WERI-Rb-1 (cell line): ENCODE data around the gene C10orf67.
"Not testable (repeated sequence)": the region's sequence is repeated elsewhere in the genome, so short reads cannot be mapped to it uniquely, and the experiment has no call there.

Source experiments
- DNase-seq: peaks from one replicate; pipeline ENCODE4 v3.0.0-alpha.2; 2020
- H3K27ac ChIP-seq: fragments of 250-450 bp; sonication (Bioruptor Pico); 2 replicates; pipeline ENCODE4 v1.5.1; 2020; ENCODE audit warnings: mild to moderate bottlenecking, moderate library complexity
- H3K27me3 ChIP-seq: fragments of 250-450 bp; sonication (Bioruptor Pico); 2 replicates; pipeline ENCODE4 v1.5.1; 2021; ENCODE audit warnings: mild to moderate bottlenecking, low read depth, moderate library complexity; ENCODE audit not compliant: insufficient read depth, severe bottlenecking
- H3K36me3 ChIP-seq: fragments of 250-450 bp; sonication (Bioruptor Pico); 2 replicates; pipeline ENCODE4 v1.5.1; 2020; ENCODE audit warnings: mild to moderate bottlenecking, moderate library complexity
- H3K4me3 ChIP-seq: 2 replicates; pipeline ENCODE4 v1.5.1; 2011; ENCODE audit warnings: low read depth, mild to moderate bottlenecking, control low read depth, low read length
- H3K9me3 ChIP-seq: fragments of 250-450 bp; sonication (Bioruptor Pico); 2 replicates; pipeline ENCODE4 v1.5.1; 2021; ENCODE audit warnings: mild to moderate bottlenecking, moderate library complexity; ENCODE audit not compliant: severe bottlenecking
- TF ChIP-seq, protein P1 (sequence below): IDR thresholded peaks from 2 replicates; pipeline ENCODE4 v1.5.1; 2011; ENCODE audit warnings: low read depth, mild to moderate bottlenecking, control low read depth, inconsistent platforms, low read length

The C10orf67 gene

GRCh38 chr10:23314835-23315239, 29.8 kb downstream of the C10orf67 start:
- TF ChIP-seq, protein P1, sequence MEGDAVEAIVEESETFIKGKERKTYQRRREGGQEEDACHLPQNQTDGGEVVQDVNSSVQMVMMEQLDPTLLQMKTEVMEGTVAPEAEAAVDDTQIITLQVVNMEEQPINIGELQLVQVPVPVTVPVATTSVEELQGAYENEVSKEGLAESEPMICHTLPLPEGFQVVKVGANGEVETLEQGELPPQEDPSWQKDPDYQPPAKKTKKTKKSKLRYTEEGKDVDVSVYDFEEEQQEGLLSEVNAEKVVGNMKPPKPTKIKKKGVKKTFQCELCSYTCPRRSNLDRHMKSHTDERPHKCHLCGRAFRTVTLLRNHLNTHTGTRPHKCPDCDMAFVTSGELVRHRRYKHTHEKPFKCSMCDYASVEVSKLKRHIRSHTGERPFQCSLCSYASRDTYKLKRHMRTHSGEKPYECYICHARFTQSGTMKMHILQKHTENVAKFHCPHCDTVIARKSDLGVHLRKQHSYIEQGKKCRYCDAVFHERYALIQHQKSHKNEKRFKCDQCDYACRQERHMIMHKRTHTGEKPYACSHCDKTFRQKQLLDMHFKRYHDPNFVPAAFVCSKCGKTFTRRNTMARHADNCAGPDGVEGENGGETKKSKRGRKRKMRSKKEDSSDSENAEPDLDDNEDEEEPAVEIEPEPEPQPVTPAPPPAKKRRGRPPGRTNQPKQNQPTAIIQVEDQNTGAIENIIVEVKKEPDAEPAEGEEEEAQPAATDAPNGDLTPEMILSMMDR: 0 out of 2 replicates have a peak, but pooled peaks have one; percentile 12
- Histone ChIP-seq H3K4me3 (no peak overlapping the region), H3K9me3 (no peaks in the 10 kb centered on the region), H3K27me3 (no peaks in the 10 kb centered on the region), H3K27ac (no peak overlapping the region), H3K36me3 (no peaks in the 10 kb centered on the region)
- peak; percentile 8 for DNase-seq

GRCh38 chr10:23311034-23311433, 33.6 kb downstream of the C10orf67 start:
- Histone ChIP-seq H3K27me3 (no peaks in the 10 kb centered on the region), H3K9me3 (no peaks in the 10 kb centered on the region), H3K36me3 (no peaks in the 10 kb centered on the region), H3K4me3 (no peak overlapping the region), H3K27ac (no peak overlapping the region)
- TF ChIP-seq, protein P1: no peak
- no peak for DNase-seq

DNA sequence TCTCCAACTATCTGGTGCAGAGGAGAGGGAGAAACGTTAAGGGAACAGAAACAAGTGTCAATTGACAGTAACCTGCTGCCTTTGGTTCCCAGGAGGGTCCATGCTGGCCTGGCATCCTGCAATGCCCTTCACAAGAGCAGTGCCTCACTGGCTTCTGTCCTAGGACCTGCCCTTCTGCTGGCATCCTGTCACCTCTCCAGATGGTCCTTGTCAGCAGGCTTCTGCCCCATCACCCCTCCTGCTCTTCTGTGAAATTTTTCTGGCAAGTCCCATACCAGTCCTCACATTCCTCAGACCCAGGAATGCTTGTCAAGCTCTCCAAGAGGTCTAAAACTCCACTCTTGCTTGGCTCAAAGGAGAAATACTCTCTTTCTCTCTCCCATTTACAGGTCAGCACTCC, 34.2 kb downstream of the C10orf67 start:
- no peaks in the 10 kb centered on the region for H3K36me3 ChIP-seq
- no peak overlapping the region for H3K27ac ChIP-seq
- no peaks in the 10 kb centered on the region for H3K27me3 ChIP-seq
- no peak for DNase-seq
- H3K9me3 ChIP-seq: no peaks in the 10 kb centered on the region
- H3K4me3 ChIP-seq: no peak overlapping the region
- TF ChIP-seq, protein P1: no peak

GRCh38 chr10:23299961-23300360, 44.6 kb downstream of the C10orf67 start:
- not testable (repeated sequence) for H3K36me3 ChIP-seq

DNA sequence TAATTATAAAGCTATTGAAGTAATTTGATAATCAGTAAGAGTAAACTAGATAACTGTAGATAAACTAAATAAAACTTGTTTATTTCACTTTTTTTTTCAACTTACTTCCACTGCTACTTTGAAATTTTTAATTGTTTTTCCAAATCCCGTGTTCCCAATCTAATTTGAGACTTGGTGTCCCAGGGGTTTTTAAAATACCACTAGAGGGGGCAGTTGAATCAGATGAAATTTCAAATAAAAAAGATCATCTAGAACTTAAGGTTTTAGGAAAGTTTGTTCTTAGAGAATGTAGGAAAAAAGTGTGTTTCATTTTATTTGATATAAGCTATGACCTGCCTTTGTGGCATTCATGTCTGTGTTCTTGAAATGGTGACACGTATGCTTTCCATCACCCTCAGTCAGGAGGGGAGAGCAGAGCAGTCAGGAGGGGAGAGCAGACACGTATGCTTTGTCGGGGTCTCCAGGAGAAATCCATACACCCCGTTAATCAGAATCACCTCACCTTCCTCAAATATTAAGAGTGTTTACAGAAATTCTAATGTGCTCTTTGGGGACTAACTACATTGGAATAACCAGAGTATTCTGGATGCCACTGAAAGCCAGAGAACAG, 49.9 kb downstream of the C10orf67 start:
- TF ChIP-seq, protein P1: no peak
- no peaks in the 10 kb centered on the region for H3K36me3 ChIP-seq
- no peaks in the 10 kb centered on the region for H3K9me3 ChIP-seq
- H3K27ac ChIP-seq: no peak overlapping the region
- DNase-seq: no peak
- no peak overlapping the region for H3K4me3 ChIP-seq
- H3K27me3 ChIP-seq: no peaks in the 10 kb centered on the region

More at GRCh38 chr10:23299961-23300360, 44.6 kb downstream of the C10orf67 start:
- not testable (repeated sequence) for H3K27ac ChIP-seq, DNase-seq, H3K4me3 ChIP-seq, H3K27me3 ChIP-seq, H3K9me3 ChIP-seq

DNA sequence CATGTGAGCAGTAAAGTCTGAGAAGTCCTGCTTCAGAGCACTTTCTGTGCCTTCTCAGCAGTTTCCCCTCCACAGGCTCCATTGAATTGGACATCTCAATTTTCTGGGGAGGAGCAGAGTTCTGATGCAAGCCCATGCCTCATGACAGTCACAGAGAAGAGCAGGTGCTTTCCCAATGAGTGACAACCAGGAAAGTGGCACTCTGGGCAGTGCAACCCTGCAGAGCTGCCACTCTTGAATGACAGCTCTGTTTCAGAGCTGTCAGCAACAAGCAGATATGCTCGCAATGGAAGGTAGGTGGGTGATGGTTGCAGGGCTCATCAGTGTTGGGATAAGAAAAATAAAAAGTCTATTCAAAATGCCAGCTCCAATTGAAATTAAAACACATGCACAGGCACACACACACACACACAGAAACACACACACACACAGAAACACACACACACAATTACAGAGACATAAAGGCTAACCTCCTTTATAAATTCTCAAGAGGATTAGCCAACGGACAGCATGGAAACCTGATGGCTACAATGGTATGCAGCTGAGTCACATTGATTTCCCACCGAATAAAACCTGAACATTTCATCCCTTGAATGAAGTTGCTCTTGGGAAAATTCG, 50.5 kb downstream of the C10orf67 start:
- no peaks in the 10 kb centered on the region for H3K9me3 ChIP-seq

More for the DNA sequence above, 50.5 kb downstream of the C10orf67 start:
- no peak for DNase-seq
- H3K36me3 ChIP-seq: no peaks in the 10 kb centered on the region
- H3K27ac ChIP-seq: no peak overlapping the region
- no peak overlapping the region for H3K4me3 ChIP-seq
- TF ChIP-seq, protein P1: no peak
- H3K27me3 ChIP-seq: no peaks in the 10 kb centered on the region
